A549 (cell line): Measurements from ENCODE around the gene GOLM1.

Source experiments
- CEBPB ChIP-seq, 2 experiments: fragments of >200 bp in 1 of 2; sonication (Bioruptor Twin) in 1 of 2; formaldehyde crosslinking in 1 of 2; IDR thresholded peaks; 2 replicates each; pipeline ENCODE4 v1.6.1; 2012 to 2016
- MAFK ChIP-seq: fragments of 450-650 bp; IDR thresholded peaks from 2 replicates; pipeline ENCODE4 v1.6.1; 2014; ENCODE audit not compliant: partially characterized antibody
- PHF8 ChIP-seq: fragments of 200-600 bp; sonication (generic); IDR thresholded peaks from 2 replicates; pipeline ENCODE4 v1.6.1; 2016; ENCODE audit warnings: low read depth, mild to moderate bottlenecking, antibody characterized with exemption, moderate library complexity, borderline replicate concordance
- TF ChIP-seq, protein P1 (sequence below): fragments of >200 bp; sonication (Bioruptor Twin); formaldehyde crosslinking; IDR thresholded peaks from 3 replicates; pipeline ENCODE4 v1.5.1; 2016
- TF ChIP-seq, protein P2 (sequence below): fragments of 200-600 bp; sonication (generic); IDR thresholded peaks from 2 replicates; pipeline ENCODE4 v1.6.1; 2016; ENCODE audit warnings: antibody characterized with exemption, mild to moderate bottlenecking, moderate library complexity

DNA sequence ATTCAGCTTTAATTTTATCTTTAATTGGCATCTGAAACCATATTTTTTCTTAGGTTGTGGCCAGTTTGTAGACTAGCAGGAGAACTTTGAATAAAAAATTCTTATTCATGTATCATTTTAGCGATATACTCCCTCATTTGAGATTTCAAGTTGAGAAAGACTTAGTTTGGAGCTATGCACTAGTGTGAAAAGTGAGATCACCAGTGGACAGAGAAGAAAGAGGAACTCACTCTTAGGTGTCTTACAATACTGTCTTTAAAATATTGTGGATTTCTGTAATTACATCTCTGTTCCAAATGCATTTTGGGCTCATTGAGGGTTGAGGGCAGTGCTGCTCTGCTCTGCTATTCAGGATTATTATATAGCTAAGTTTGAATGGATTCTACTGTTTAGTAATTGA is 103.8 kb downstream of the GOLM1 start:
- TF ChIP-seq, protein P1, sequence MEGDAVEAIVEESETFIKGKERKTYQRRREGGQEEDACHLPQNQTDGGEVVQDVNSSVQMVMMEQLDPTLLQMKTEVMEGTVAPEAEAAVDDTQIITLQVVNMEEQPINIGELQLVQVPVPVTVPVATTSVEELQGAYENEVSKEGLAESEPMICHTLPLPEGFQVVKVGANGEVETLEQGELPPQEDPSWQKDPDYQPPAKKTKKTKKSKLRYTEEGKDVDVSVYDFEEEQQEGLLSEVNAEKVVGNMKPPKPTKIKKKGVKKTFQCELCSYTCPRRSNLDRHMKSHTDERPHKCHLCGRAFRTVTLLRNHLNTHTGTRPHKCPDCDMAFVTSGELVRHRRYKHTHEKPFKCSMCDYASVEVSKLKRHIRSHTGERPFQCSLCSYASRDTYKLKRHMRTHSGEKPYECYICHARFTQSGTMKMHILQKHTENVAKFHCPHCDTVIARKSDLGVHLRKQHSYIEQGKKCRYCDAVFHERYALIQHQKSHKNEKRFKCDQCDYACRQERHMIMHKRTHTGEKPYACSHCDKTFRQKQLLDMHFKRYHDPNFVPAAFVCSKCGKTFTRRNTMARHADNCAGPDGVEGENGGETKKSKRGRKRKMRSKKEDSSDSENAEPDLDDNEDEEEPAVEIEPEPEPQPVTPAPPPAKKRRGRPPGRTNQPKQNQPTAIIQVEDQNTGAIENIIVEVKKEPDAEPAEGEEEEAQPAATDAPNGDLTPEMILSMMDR, result no peak
- TF ChIP-seq CEBPB (IDR thresholded peaks at IDR 0.05), result no peak
- TF ChIP-seq MAFK, result no peak
- TF ChIP-seq, protein P2, sequence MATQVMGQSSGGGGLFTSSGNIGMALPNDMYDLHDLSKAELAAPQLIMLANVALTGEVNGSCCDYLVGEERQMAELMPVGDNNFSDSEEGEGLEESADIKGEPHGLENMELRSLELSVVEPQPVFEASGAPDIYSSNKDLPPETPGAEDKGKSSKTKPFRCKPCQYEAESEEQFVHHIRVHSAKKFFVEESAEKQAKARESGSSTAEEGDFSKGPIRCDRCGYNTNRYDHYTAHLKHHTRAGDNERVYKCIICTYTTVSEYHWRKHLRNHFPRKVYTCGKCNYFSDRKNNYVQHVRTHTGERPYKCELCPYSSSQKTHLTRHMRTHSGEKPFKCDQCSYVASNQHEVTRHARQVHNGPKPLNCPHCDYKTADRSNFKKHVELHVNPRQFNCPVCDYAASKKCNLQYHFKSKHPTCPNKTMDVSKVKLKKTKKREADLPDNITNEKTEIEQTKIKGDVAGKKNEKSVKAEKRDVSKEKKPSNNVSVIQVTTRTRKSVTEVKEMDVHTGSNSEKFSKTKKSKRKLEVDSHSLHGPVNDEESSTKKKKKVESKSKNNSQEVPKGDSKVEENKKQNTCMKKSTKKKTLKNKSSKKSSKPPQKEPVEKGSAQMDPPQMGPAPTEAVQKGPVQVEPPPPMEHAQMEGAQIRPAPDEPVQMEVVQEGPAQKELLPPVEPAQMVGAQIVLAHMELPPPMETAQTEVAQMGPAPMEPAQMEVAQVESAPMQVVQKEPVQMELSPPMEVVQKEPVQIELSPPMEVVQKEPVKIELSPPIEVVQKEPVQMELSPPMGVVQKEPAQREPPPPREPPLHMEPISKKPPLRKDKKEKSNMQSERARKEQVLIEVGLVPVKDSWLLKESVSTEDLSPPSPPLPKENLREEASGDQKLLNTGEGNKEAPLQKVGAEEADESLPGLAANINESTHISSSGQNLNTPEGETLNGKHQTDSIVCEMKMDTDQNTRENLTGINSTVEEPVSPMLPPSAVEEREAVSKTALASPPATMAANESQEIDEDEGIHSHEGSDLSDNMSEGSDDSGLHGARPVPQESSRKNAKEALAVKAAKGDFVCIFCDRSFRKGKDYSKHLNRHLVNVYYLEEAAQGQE, result no peak
- TF ChIP-seq PHF8, result no peak
